Measurements from ENCODE around the gene MBL2.

MBL2 gene

DNA sequence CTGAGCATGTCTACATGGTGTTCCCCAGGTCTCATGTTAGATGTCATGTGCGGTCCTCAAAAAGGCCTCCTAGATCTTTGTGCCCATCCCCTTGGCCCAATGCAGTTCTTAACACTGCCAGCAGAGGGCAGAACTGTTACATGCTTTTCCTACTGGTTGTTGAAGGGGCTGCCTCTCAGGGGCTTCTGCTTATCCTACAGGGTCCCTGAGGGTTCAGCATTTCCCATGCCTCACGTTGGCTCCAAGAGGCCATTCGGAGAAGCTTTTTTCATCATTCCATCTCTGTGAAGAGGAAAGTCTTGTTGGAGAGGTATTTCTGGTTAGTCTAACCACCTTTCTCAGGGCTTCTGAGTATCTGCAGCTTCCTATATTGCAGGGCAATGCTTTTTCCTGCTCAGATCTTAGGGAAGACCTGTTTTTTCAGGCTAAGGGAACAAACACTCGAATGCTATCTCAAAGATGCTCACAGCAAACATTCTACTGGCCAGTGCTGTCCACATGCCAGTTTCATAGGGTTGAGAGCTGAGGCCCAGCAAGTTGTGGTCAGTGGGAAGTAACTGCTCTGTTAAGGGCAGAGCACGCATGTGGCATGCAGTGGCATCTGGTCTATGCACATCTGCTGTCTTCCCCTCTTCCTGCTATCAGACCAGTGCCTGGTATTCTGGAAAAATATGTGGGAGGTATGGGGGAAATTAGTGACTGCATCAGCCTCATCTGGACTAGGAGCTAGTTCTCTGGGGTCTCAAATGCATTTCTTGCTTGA lies 31.5 kb downstream of the MBL2 start:
- no peak for DNase-seq (ENCODE audit: low read depth, low spot score)

DNA sequence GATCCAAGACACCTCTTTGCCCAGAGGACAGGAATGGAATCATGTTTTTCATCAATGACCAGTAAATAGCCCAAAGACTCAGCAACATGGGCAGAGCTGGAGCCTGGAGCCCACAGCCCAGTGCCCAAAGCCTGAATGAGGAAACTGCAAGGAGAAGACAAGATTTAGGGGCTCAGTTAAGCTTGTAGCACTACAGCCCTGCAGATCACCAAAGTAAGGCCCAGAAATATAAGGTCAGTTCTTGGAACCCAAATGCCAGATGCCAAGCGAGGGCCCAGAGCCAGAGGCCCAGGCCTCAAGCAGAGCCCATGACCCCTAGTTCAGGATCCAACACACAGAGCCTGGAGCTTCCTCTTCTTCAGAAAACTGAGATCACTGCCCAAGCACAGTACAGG lies 32.4 kb downstream of the MBL2 start:
- DNase-seq (ENCODE audit: low read depth, low spot score) = no peak

DNA sequence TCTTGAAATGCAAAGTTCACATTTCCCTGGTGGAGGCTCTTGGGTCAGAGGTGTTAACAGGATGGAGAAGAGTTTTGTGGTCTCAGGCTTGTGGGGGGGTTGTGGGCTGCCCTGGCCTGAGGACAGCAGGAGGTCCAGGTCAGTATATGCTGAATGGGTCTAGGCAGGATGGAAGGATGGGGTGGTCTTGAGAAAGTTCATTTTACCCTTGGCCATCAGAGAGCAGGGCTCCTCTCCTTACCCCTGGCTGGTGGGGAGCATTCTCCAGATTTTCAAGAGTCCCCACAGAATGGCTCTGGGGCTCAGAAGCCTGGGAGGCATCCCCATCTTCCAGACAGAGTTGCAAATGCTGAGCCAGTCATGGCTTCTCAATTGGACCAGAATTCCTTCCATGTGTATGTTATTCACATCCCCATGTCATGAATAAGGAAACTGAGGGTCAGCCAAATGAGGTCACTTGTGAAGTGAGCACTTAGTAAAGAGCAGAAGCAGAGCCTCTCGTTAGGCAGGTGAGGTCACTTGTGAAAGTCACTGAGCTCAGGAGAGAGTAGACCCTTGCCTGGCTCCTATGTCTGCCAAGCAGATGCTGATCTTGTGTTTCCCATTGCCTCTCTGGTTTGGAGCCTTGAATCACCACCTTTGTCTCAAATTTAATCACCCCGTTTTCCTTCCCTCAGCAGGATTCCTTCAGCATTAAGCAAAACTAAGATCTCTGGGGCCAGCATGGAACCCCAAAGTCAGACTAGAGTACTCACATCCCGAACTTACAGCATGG lies 33.0 kb downstream of the MBL2 start:
- DNase-seq (ENCODE audit: low read depth, low spot score) = no peak

DNA sequence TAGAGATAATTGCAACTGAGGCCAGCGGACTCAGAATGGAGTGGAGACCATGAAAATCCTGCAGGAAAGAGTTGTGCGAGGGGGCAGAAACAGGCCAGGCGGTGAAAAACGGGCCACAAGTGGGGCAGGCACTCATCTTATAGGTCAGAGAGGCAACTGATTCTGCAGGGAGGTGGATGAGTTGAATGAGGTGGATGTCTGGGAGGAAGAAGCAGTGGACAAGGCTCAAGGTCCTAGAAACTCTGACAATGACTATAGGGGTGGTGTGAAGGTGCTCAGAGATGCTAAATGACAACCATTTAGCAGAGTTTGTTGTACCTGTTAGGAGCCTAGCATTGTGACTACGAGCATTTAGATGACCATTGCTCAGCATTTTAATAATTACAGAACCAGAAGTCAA lies 33.6 kb downstream of the MBL2 start:
- DNase-seq (ENCODE audit: low read depth, low spot score) = no peak

DNA sequence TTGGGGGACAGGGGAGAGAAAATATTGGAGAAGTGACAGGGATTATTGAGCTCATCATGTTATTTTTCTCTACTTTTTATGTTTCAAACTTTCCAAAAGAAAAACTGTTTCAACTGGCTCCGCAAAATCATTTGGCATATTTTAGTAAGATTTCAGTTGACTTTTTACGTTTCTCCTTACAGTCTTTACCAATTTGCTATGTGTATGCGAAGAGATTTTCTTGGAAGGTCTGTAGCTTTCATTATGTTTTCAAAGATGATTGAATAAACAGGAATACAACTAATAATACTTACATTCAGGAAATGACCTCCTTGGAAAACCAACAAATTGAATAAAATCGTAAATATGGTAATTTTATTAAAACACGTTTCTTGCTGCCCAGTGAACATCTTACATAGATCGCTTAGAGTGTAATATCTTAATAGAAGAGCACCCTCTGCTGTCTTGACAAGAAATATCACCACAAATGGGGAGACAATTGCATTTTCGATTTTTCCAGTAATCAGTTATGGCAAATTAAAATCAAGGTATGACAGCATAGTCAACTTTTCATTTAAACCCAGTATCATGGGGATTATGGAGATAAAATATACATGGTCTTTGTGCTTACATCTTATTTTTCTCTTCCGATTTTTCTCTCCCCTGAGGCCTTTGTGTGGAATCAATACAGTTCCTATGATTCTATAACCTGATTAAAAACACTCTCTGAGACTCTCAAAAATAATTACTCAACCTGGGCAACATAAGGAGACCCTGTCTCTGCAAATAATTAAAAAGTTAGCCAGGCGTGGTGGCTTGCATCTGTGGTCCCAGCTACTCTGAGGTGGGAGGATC lies 43.1 kb downstream of the MBL2 start:
- no peak for DNase-seq (ENCODE audit: low read depth, low spot score)

DNA sequence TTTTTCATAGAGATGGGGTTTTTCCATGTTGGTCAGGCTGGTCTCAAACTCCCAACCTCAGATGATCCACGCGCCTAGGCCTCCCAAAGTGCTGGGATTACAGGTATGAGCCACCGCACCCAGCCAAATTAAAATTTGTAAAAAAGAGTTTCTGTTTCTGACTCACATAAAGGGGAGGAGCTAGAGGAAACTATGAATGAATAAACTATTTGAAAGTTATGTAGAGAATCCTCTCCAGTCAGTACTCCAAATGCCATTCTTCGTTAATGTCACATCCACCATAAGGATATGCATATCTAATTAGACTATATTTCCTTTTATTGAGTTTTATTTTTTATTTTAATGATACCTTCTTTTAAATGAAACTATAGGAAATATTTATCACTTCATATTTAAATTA lies 52.6 kb downstream of the MBL2 start:
- no peak for DNase-seq (ENCODE audit: low read depth, low spot score)

All from activated naive CD8-positive, alpha-beta T cell treated with anti-CD3 and anti-CD28 coated beads, Interleukin-2, amount 50 U/mL, for 16 hours (primary cell).